NCI-H345 (cell line): Measurements from ENCODE around the gene SOBP.

Experiments
- DNase-seq: peaks from one replicate; lab custom pipeline; 2025; lab: John Stamatoyannopoulos, UW

Gene SOBP

DNA sequence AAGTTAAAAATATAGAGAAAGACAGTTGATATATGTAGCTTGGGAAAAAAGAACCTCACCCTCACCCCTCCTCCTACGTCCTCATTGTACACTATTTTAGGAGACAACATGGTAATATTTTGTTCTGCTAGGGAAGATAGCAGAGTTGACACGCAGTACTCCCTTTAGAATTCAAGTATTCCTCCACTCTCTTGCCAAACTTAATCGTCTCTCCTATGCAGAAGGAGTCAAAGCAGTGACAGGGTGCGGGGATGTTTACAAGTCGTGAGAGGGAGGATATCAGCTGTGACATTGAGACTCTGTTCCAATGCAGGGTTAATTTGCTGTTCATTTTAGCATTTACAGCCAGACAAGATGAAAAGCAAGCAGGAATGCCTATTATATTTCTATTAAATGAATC is 97.5 kb downstream of the SOBP start:
- DNase-seq = no peak

DNA sequence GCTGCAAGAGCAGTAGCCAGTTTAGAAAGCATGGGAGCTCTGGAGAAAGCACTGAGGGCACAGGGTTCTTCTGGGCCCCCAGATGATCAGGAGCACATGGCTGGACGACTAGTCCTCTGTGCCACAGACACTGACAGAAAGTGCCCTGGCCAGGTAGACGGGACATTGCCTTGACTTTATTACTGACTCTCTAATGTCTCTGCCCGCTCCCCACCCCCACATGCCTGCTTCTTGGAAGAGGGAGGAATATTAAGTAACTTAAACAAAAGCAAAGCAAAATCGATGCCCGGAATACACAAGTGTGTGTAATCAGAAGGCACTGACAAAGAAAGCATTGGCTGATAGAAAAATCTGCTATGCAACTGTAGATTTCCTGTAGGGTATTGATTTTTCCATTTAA is 99.3 kb downstream of the SOBP start:
- DNase-seq = no peak

DNA sequence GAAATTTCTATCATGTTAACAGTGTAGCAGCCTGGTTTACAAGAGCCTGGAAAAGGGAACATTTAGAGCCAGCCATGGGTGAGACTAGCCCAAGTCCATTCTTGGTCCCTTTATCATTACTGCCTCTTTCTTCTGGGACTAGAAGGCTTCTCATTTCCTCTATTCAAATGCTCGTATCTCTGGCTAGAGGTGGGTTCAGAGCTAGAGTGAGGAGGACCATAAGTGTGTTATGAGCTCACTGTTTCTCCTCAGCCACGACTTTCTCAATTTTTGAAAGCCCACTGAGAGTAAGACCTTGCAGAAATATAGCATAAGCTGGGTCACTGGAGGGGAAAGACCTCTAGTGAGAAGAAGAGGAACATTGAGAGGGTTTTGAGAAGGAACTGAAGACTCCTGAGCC is 100.0 kb downstream of the SOBP start:
- no peak for DNase-seq

DNA sequence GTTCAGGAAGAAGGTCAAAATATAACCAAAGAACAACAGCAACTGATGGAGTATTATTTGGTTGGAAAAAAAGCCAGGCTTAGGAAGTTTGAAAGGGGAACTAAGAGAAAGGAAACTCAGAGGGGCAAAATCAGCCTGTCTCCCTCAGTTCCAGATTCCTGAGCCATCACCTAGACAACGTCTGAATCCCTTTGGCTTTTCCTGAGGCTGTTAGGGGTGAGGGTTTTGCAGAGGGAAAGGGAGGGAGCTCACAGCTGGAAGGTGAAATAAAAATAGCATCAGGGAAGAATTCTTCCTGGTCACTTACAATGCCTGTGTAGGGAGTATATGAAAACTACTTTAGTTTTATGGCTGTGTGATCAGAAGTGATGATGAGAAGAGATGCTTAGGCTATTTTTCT is 100.5 kb downstream of the SOBP start:
- DNase-seq = no peak

DNA sequence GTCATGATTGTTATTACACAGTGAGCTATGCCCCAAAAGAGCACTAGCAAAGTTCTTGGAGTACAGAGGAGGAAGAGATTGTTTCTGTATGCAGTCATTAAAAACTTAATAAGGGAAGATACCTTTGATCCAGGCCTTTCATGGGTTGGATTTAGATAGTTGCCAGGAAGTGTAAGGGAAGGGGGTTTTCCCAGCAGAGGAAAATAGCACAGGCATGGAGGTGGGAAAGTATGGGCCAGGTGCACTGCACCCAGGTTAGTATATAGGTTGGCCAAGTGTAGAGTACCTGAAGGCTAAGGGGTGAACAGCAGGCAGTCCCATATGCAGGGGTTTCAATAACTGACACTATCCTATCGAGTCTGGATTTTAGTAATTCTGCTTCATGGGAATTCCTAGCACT is 101.4 kb downstream of the SOBP start:
- DNase-seq = no peak

DNA sequence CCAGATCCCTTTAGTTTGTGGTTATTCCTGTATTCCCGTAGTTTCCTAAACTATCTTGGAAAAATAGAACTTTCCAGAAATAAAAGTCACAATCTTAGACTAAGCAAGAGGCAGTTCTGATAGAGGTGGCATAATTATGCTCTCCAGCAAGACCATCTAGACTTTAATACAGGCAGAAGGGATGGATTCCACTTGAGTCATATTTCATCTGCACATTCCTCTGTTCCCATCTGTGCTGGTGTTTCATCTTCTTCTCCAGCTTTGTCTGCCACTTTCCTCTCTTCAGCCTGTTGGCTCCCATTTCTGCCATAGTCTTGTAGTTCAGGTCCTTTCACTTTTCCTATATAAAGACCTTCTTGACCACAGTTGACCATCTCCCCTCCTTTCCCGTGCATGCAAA is 102.9 kb downstream of the SOBP start:
- DNase-seq = no peak

DNA sequence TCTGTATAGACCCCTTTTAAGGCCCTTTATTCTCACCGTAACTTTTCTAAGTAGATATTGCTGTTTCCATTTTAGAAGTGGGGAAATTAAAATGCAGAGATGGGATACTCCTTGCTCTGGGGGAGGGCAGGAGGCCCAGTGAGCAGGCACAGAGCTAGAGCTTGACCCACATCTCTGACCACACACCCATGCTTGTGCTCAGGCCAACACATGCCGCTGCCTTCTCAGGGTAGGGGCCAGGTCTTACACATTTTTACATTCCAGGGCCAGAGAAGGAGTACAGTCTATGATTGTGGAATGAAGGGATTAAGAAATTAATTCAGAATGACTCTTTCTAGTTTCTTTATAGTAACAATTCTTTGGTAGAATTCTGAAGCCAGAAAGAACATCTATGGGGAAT is 104.8 kb downstream of the SOBP start:
- no peak for DNase-seq

DNA sequence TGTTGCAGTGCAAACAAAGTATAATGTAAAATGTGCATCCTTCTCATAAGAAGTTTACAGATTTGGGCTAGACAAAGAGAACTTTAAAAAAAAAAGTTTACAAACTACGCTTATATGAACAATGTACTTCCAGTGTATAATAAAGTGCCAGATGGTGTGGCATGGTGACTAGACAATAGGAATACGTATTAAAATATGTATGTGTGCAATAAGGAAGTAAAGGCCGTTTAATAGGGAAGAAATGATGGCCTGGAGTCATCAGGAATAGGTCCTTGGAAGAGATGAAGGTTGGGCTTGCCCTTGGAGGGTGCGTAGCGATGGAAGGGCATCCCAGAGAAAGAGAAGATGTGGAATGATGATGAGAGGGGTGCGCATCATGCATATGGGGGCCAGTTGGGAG is 108.2 kb downstream of the SOBP start:
- DNase-seq = no peak

DNA sequence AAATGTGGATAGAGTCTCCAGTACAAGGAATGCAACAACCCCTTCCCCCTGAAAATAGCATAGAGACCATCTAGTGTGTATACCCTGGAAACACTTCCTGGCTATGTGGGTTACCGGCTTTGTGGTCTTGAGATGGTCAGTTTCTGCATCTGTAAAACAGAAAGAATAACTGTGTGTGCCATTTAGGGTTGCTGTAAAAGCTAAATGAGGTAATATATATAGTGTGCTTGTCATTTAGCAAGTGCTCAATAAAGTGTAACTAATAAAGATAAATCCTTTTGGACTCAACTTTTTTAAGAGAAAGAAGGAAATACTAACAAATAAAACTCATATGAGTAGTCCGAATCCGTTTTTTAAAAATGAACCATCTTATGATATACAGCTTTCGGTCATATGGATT is 109.1 kb downstream of the SOBP start:
- no peak for DNase-seq

DNA sequence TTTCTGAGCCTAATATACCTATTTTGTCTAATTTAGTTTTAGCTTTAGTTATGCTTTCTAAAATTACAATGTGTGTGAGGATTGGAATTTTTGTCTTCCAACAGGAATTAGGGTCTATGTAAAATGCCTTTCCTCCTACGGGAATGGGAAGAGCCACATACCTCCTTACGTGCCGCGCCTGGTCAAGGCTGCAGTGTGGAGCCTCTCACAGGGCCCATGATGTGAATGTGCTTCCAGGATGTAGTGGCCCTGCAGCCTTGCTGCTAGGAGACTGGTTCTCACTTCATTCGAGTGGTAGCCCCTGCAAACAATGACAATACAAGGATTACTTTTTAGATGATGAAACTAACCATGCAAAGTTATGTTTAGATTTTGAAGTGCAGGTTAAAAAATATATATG is 110.2 kb downstream of the SOBP start:
- no peak for DNase-seq

DNA sequence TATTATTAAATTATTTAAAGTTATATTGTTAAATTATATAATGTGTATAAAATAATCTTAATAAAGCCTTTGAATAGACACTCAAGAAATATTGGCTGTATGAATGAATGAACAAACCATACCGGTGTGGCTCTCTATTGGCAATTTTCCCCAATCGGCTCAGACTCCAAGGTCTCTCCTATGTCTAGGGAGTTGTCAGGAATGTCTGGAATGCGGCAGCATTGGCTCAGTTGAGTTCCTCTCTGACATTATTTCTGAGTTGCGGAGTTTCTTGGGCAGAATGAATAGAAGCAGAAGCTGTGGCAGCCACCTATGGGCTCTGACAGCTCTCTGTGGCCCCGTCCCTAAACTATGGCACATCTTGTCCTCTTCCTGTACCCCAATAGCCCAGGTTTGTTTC is 111.0 kb downstream of the SOBP start:
- DNase-seq = no peak

DNA sequence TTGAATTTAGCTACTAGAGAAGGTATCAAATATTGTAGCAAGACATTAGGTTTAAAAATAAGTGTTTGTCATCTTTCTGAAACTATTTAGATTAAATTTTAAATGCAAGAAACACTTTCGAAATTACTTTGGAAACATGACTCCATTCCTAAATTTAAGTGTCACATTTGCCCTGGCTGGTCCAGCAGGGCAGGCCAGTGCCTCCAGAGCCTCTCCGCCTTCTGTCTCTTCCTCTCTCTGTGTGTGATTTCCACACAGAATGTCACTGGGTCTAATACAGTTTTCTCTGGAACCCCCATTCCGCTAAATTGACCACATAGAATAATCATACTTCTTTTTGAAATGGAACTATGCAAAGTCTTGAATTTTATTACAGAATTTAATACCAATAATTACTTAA is 111.5 kb downstream of the SOBP start:
- DNase-seq = no peak

DNA sequence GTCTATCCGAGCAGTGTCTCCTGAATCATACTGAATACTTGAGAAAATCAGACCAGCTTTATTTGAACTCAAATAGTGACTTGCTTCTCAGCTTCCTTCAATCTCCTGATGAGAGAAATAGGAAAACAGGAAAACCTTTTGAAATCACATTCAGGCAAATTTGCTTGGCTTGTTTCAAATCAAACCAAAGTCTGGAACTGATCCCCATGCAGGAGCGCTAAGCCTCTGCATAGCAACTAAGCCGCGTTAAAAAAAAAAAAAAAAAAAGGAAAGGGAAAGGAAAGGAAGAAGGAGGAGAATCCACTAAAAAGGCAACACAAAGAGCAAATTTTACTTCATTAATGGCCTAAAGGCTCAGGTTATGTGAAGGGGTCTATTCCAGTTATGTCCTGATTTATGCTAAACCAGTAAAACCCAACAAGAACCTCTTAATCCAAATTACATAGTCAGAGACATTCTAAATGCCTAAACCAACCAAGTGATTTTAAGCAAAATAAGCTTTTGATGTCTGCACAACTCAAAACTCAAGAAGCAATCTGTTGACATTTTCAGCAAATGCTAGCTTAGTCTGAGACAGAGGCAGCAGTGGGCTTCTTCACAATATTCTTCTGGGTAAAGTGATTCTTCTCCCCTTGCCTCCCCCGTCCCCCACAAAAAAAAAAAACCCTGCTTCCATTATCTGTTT is 112.5 kb downstream of the SOBP start:
- no peak for DNase-seq

DNA sequence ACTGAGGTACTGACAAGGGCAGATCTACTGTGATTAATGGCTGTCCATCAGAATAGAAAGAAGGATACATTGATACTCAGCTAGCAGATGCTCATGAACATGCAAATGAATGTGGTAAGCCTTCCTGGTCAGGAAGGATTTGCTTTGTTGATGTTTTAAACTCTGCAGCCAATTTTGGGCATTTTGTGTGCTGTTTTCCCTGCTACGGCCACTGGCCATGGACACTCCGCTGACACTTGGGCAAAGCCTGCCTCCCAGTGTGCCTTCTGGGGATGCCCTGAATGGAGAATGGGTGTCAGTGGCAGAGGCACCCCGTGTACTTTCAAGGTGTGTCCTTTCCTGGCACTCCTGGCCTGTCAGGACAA is 113.1 kb downstream of the SOBP start:
- DNase-seq = no peak

DNA sequence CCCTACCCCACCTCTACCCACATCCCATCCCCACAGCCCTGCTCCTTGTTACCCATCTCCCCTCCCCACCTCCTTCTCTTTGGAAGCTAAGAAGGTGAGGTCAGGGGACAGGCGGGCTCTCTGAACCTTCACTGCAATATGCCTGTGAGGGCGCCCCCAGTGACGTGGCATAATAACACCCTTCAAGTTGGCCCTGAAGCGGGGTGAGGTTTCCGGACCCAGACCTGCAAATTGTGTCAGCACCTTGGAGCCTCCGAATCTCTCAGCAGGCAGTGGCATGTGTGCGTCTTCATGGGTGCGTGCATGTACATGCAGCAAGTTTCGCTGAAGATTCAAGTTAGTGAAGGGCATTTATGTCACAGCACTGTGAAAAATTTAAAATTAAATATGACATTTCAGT is 114.6 kb downstream of the SOBP start:
- DNase-seq = no peak

DNA sequence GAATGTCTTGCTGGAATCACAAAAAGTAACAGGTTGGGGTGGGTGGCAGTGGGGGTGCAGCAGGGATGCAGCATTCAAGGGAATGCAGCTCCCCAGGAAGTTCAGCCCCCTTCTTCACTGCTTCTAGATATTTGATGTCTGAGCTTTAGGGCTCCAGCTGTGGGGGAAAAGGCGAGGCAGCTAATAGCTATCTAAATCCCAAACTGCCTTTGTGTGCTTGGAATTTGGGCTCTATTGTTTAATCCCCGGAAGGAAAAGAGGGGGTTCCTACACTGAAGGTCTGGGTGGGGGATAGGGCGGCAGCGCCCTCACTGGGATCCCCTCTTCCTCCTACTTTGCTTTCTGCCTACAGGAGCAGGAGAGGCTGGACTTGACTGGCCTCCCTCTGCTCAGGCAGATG is 116.5 kb downstream of the SOBP start:
- no peak for DNase-seq

DNA sequence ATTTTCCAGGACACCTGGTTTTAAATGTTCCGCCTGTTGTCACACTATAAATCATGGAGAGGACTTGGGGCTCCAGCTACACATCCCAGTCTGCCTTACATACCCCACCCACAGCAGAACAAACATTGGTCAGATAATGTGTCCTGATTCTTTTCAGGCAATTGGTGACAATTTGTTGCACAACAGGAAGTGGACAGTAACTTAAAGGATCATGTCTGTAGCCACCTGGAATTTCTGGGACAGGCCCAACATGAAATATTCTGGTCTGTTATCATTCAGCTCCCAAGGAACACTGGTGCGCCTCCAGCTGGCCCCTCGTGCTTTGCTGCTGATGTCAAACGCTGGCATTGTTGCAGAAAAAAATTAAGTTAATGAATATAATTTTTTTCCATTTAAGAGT is 117.2 kb downstream of the SOBP start:
- DNase-seq = no peak

DNA sequence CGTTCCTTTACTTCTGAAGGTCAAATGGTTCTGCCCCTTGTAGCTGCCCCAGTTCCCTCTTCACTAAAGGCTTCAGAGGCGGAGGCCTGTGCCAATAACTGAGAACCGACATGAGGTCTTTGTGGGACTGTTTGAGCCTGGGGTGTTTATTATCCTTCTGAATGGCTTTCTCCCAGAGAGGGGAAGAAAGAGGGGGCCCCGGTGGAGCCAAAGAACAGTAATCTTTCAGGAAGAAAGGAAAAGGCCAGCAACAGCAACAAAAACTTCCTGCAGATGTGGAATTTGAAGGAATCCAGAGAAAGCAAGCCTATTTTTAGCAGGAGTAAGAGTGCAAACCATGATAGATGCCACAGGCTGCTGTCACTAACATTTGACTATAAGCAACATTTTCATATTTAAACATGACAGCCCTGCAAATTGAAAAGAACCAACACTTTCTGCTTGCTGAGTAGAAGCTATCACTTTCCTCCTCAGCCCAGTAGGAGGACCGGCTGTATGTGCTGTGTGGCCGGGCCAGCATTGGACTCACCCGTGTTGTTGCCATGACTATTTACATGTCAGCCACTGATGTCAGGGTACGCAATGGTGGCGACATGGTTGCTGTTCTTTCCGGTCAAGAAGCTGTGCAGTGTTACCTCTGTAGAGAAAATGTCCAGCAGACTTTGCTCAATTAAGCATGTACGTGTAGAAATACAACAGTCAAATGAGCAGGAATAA is 121.3 kb downstream of the SOBP start:
- no peak for DNase-seq

DNA sequence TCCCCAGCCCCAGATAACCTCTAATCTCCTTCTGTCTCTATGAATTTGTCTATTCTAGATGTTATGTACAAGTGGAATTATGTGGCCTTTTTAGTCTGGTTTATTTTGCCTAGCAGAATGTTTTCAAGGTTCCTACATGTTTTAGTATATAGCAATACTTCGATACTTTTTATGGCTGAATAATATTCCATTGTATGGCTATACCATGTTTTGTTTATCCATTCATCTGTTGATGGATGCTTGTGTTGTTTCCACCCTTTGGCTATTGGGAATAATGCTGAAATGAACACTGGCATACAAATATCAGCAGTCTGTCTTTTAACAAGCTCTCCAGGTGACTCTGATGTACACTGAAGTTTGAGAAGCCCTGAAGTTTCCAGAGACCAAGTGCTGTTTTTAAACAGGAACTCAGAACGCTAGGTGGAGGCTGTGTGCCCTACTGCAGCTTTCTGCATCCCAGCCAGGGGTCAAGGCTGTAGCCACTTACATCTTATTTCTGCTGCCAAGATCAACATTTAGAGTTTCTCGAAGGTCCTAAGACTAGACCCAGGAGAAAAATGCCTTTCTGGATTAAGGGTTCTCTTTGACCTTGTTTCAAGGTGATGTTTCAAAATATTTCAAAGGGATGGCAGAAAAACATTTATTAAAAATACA is 123.0 kb downstream of the SOBP start:
- DNase-seq = no peak

DNA sequence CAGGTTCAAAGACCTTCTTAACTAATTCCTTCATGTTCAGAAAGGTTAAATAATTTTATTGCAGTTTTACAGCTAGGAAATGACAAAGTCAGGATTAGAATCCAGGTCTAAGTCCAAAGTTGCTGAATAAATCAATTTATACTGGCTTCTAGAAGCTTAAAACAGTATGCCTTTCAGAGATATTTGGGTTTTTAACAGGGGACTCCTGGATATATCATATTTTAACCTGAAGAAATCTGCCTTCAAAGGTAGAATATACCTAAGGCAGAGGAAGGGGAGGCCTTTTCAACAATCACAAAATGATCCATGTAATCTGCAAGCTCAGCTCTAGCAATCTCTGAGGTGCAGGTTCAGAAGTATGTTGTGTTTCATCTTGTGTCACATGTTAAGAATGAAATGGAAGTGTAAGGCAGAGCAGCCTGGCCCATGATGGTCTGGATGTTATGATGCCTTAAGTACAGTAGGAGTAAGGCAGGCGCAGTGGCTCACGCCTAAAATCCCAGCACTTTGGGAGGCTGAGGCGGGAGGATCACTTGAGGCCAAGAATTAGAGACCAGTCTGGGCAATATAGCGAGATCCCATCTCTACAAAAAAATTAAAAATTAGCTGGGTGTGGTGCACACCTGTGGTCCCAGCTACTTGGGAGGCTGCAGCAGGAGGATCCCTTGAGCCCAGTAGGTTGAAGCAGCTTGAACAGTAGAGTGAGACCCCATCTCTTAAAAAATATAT is 123.9 kb downstream of the SOBP start:
- DNase-seq = no peak

DNA sequence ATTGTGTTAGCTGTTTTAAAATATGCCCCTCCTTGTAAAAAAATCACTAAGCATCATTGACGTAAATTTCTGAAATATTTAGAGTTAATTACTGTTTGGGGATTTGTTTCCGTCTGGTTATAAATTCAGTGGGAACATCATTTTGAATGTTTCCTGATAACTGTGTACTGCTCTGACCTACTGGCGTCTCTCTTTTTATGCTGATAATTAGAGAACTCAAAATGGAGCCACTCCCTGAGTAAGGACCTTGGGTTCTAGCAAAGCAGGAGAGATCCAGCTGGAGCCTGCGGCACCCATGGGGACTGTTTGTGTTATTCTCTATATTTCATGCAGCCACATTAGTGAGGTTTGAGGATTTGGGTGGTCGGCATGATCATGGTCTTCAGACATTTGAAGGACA is 124.9 kb downstream of the SOBP start:
- no peak for DNase-seq

DNA sequence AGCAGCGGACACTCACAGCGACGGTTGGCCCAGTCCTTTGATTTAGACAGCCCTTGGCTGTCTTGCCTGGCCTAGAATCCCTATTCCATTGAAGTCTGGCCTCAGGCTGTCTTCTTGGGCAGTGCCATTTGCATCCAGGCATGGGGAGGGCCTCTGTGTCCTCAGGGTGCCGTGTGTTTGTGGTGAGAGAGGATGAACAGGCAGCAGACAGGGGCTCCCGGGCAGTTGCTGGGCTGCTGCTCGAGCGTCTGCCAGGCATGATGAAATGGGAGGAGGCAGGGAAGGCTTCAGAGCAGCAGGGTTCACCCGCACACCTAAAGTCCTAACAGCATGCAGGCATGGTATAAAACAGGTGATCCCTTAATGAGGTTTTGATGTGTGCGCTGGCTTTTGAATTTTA is 126.9 kb downstream of the SOBP start:
- peak; percentile 34 for DNase-seq

DNA sequence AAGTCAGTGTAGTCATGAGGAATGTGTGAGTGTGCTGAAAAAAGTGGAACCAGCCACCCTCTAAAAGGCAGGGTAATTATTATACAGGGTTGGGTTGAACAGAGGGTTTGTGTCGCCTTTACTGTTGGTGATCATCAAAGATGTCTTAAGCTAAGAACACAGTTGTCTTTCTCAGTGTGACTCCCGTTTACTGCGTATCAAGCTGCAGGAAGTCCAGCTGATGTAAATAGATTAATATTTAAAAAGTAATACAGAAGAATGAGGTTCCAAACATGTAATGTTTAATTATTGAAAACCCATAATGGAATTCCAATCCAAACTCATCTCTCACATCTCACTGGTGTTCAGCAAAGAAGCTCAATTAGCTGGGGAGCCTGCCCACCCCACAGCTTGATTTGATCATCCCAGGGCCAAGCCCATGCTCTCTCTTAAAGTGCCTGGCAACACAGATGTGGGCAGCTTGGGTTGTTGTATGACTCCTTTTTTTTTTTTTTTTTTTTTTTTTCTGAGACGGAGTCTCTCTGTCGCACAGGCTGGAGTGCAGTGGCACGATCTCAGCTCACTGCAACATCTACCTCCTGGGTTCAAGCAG is 127.5 kb downstream of the SOBP start:
- DNase-seq = no peak
